Sigmoid colon (tissue), 7 donors: ENCODE data around the gene PXK. TPM values are rescaled to one million over a fixed set of nuclear protein-coding genes. Genes with fewer than 3 reads are reported as not detected.

ENCODE experiments used
- DNase-seq: peaks from one replicate; pipeline ENCODE4 v3.0.0-alpha.2; 2019
- H3K27ac ChIP-seq, 4 donors: fragments of 200-600 bp; sonication (generic); one replicate each; pipeline ENCODE4 v1.5.1; 2016 to 2019; ENCODE audit warnings: mild to moderate bottlenecking in 1 of 4
- H3K27me3 ChIP-seq, 3 donors: fragments of 200-600 bp; sonication (generic); one replicate each; pipeline ENCODE4 v1.5.1; 2019; ENCODE audit warnings: mild to moderate bottlenecking in 1 of 3
- H3K36me3 ChIP-seq, 4 donors: fragments of 200-600 bp; sonication (generic); one replicate each; pipeline ENCODE4 v1.5.1; 2016 to 2019
- H3K4me1 ChIP-seq, 4 donors: fragments of 200-600 bp; sonication (generic); one replicate each; pipeline ENCODE4 v1.5.1; 2017 to 2019
- H3K4me3 ChIP-seq, 4 donors: fragments of 200-600 bp; sonication (generic); one replicate each; pipeline ENCODE4 v1.5.1; 2017 to 2019; ENCODE audit warnings: mild to moderate bottlenecking in 2 of 4, moderate library complexity in 1 of 4
- H3K9me3 ChIP-seq, 4 donors: fragments of 200-600 bp in 3 of 4; sonication (generic) in 3 of 4; one replicate each; pipeline versions ENCODE4 v1.5.1 to v1.6.1; 2013 to 2019
- CTCF ChIP-seq, 4 experiments: fragments of 450-650 bp in 3 of 4; fragments of 200-600 bp in 1 of 4; IDR thresholded peaks; one replicate each; pipeline ENCODE4 v1.5.1; 2016 to 2019; ENCODE audit warnings: antibody characterized with exemption in 4 of 4, mild to moderate bottlenecking in 3 of 4, moderate library complexity in 2 of 4
- EP300 ChIP-seq, 4 donors: sonication (generic); formaldehyde crosslinking; IDR thresholded peaks; one replicate each; pipeline ENCODE4 v1.6.1; 2017; ENCODE audit warnings: antibody characterized with exemption in 4 of 4
- POLR2A ChIP-seq, 2 donors: fragments of 450-650 bp; IDR thresholded peaks; one replicate each; pipeline ENCODE4 v1.6.1; 2016; ENCODE audit warnings: antibody characterized with exemption in 2 of 2, mild to moderate bottlenecking in 2 of 2, moderate library complexity in 2 of 2
- POLR2AphosphoS5 ChIP-seq, 4 donors: sonication (generic); formaldehyde crosslinking; IDR thresholded peaks; one replicate each; pipeline ENCODE4 v1.6.1; 2017; ENCODE audit warnings: antibody characterized with exemption in 4 of 4
- WGBS, 2 donors: extraction: QIAGEN DNeasy Blood & Tissue Kit; methylation state at CpG; one replicate each; pipeline ENCODE4 v1.1.7; 2013; 5-methylcytosine and 5-hydroxymethylcytosine counted together
- intact Hi-C: fragments of 100-400 bp; cut with DNase I; formaldehyde crosslinking; loops from one replicate; pipeline ENCODE4 v1.15.1; 2023
- polyA plus RNA-seq, 3 donors: library from polyadenylated mRNA; stranded (reverse); fragments of 200-250 nt; gene quantifications; one replicate each; pipeline ENCODE4 v1.2.3, GENCODE V29; 2013
- total RNA-seq, 4 donors: library from RNA; depleted of rRNA; stranded (reverse); fragments of >200 nt; gene quantifications; one replicate each; pipeline ENCODE4 v1.1.0, GENCODE V29; 2016
- donor health status: healthy with polysubstance abuse.
- donor health status: Bipolar disorder and iron deficiency.
- donor health status: healthy.

PXK gene
- total and polyA plus RNA-seq, 7 donors: 6.9 to 58.7 (median 30.3) TPM

GRCh38 chr3:58296843-58297242 is 35.8 kb upstream of the PXK start:
- TF ChIP-seq POLR2A (IDR thresholded peaks at IDR 0.05) (no peak), POLR2AphosphoS5 (IDR thresholded peaks at IDR 0.05) (no peak), CTCF (IDR thresholded peaks at IDR 0.05) (no peak), EP300 (IDR thresholded peaks at IDR 0.05) (no peak)
- H3K27me3 ChIP-seq: no peaks in the 10 kb centered on the region
- peaks cover 0 to 3% (median 1%) of the 10 kb centered on the region in 4 donors for H3K4me1 ChIP-seq
- H3K27ac ChIP-seq: no peak overlapping the region
- no peak for DNase-seq
- H3K9me3 ChIP-seq: no peaks in the 10 kb centered on the region
- H3K4me3 ChIP-seq: no peak overlapping the region
- intact Hi-C loops: no loop called here
- peaks cover 0 to 7% (median 0%) of the 10 kb centered on the region in 4 donors for H3K36me3 ChIP-seq
- WGBS, 2 donors: 83 to 87% methylated on average over 6 of the region's 6 CpGs

GRCh38 chr3:58298190-58298589 is 34.5 kb upstream of the PXK start:
- Histone ChIP-seq H3K27ac (no peak overlapping the region), H3K36me3 (peaks cover 0 to 7% (median 0%) of the 10 kb centered on the region in 4 donors), H3K4me3 (no peak overlapping the region), H3K9me3 (no peaks in the 10 kb centered on the region), H3K4me1 (peaks cover 0 to 3% (median 1%) of the 10 kb centered on the region in 4 donors), H3K27me3 (no peaks in the 10 kb centered on the region)
- DNase-seq: no peak
- TF ChIP-seq EP300 (IDR thresholded peaks at IDR 0.05): no peak
- TF ChIP-seq POLR2A (IDR thresholded peaks at IDR 0.05): no peak
- no peak for TF ChIP-seq POLR2AphosphoS5 (IDR thresholded peaks at IDR 0.05)
- no peak for TF ChIP-seq CTCF (IDR thresholded peaks at IDR 0.05)
- intact Hi-C loops: no loop called here
- WGBS, 2 donors: 48 to 67% methylated on average over 3 of the region's 3 CpGs

GRCh38 chr3:58299075-58299474 is 33.6 kb upstream of the PXK start:
- intact Hi-C loops: no loop called here
- H3K4me3 ChIP-seq: no peak overlapping the region
- no peak for DNase-seq
- H3K27me3 ChIP-seq: no peaks in the 10 kb centered on the region
- H3K4me1 ChIP-seq: peaks cover 0 to 3% (median 1%) of the 10 kb centered on the region in 4 donors
- no peak overlapping the region for H3K27ac ChIP-seq
- H3K36me3 ChIP-seq: peaks cover 0 to 1% (median 0%) of the 10 kb centered on the region in 4 donors
- TF ChIP-seq POLR2A (IDR thresholded peaks at IDR 0.05) (no peak), EP300 (IDR thresholded peaks at IDR 0.05) (no peak), POLR2AphosphoS5 (IDR thresholded peaks at IDR 0.05) (no peak)
- WGBS, 2 donors: 55 to 71% methylated on average over 2 of the region's 2 CpGs
- no peaks in the 10 kb centered on the region for H3K9me3 ChIP-seq

GRCh38 chr3:58299839-58300516 is 32.7 kb upstream of the PXK start:
- TF ChIP-seq POLR2A (IDR thresholded peaks at IDR 0.05): no peak
- TF ChIP-seq CTCF (IDR thresholded peaks at IDR 0.05): peak; percentile 26 to 57 (median 44)
- TF ChIP-seq EP300 (IDR thresholded peaks at IDR 0.05): no peak
- WGBS, 2 donors: 13 to 20% methylated on average over 8 of the region's 8 CpGs
- Histone ChIP-seq H3K27me3 (no peaks in the 10 kb centered on the region), H3K9me3 (no peaks in the 10 kb centered on the region), H3K27ac (no peak overlapping the region), H3K36me3 (no peaks in the 10 kb centered on the region), H3K4me3 (no peak overlapping the region), H3K4me1 (peaks cover 0 to 3% (median 1%) of the 10 kb centered on the region in 4 donors)
- intact Hi-C loops: loop anchor here (1.0 kb wide), 1 partner anchor 62 kb away; no protein-coding TSS in a partner anchor
- DNase-seq: no peak

- peak; percentile 69 to 92 (median 86) for TF ChIP-seq POLR2AphosphoS5 (IDR thresholded peaks at IDR 0.05)
- peak in 1 of 4 donors; percentile 31 for TF ChIP-seq EP300 (IDR thresholded peaks at IDR 0.05)
- TF ChIP-seq POLR2A (IDR thresholded peaks at IDR 0.05): peak; percentile 60 to 62
- peak; percentile 90 to 98 (median 92) for TF ChIP-seq CTCF (IDR thresholded peaks at IDR 0.05)
- peaks cover 0 to 32% (median 30%) of the 10 kb centered on the region in 4 donors for H3K4me1 ChIP-seq
- peaks cover 1 to 8% (median 5%) of the 10 kb centered on the region in 4 donors for H3K36me3 ChIP-seq
- WGBS, 2 donors: 5% methylated on average over 71 of the region's 71 CpGs
- no peaks in the 10 kb centered on the region for H3K27me3 ChIP-seq
- peak within 1 kb of the TSS; percentile 65 to 96 (median 77) for H3K4me3 ChIP-seq
- intact Hi-C loops: loop anchor here (2.0 to 5.0 kb wide), 3 partner anchors 69 to 299 kb away; partner anchors contain the start of genes ABHD6 and FLNB
- H3K9me3 ChIP-seq: no peaks in the 10 kb centered on the region
- peak within 1 kb of the TSS; percentile 89 to 98 (median 96) for H3K27ac ChIP-seq
- DNase-seq: peak; percentile 99
Measured at GRCh38 chr3:58305882-58306711, 26.6 kb upstream of the PXK start, which contains the start of the genes HTD2 and RPP14. Gene HTD2 (plus strand): TSS chr3:58306520. CDS start chr3:58317614, 11,094 bp downstream. Gene RPP14 (plus strand): TSS chr3:58306245. CDS start chr3:58310330, 4,085 bp downstream.
